Mucosa of rectum (tissue), 2 donors: ENCODE results near the gene ACBD6.
"Not testable (repeated sequence)": the region's sequence is repeated elsewhere in the genome, so short reads cannot be mapped to it uniquely, and the experiment has no call there.

Experiments
- H3K27ac ChIP-seq, 2 donors: one replicate each; pipeline ENCODE4 v1.7.0; 2013; ENCODE audit warnings: inconsistent platforms in 2 of 2, low read depth in 2 of 2, low read length in 2 of 2
- H3K27me3 ChIP-seq, 2 donors: one replicate each; pipeline ENCODE4 v1.7.0; 2013; ENCODE audit warnings: low read length in 2 of 2; ENCODE audit not compliant: control insufficient read depth in 2 of 2, insufficient read depth in 2 of 2
- H3K36me3 ChIP-seq, 2 donors: one replicate each; pipeline ENCODE4 v1.7.0; 2013; ENCODE audit warnings: low read length in 2 of 2; ENCODE audit not compliant: control insufficient read depth in 2 of 2, insufficient read depth in 2 of 2
- H3K4me1 ChIP-seq, 2 donors: one replicate each; pipeline ENCODE4 v1.7.0; 2013; ENCODE audit warnings: low read length in 2 of 2, mild to moderate bottlenecking in 1 of 2; ENCODE audit not compliant: control insufficient read depth in 2 of 2, insufficient read depth in 2 of 2
- H3K4me3 ChIP-seq, 2 donors: one replicate each; pipeline ENCODE4 v1.7.0; 2013; ENCODE audit warnings: low read length in 2 of 2
- H3K9ac ChIP-seq, 2 donors: one replicate each; pipeline ENCODE4 v1.7.0; 2013; ENCODE audit warnings: low read length in 2 of 2, low read depth in 1 of 2, mild to moderate bottlenecking in 1 of 2
- H3K9me3 ChIP-seq, 2 donors: one replicate each; pipeline ENCODE4 v1.7.0; 2013; ENCODE audit warnings: low read length in 2 of 2; ENCODE audit not compliant: control insufficient read depth in 2 of 2
- donor health status: healthy.
- donor health status: Normal muscosa, but diverticular disease.

The ACBD6 gene, protein sequence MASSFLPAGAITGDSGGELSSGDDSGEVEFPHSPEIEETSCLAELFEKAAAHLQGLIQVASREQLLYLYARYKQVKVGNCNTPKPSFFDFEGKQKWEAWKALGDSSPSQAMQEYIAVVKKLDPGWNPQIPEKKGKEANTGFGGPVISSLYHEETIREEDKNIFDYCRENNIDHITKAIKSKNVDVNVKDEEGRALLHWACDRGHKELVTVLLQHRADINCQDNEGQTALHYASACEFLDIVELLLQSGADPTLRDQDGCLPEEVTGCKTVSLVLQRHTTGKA

DNA sequence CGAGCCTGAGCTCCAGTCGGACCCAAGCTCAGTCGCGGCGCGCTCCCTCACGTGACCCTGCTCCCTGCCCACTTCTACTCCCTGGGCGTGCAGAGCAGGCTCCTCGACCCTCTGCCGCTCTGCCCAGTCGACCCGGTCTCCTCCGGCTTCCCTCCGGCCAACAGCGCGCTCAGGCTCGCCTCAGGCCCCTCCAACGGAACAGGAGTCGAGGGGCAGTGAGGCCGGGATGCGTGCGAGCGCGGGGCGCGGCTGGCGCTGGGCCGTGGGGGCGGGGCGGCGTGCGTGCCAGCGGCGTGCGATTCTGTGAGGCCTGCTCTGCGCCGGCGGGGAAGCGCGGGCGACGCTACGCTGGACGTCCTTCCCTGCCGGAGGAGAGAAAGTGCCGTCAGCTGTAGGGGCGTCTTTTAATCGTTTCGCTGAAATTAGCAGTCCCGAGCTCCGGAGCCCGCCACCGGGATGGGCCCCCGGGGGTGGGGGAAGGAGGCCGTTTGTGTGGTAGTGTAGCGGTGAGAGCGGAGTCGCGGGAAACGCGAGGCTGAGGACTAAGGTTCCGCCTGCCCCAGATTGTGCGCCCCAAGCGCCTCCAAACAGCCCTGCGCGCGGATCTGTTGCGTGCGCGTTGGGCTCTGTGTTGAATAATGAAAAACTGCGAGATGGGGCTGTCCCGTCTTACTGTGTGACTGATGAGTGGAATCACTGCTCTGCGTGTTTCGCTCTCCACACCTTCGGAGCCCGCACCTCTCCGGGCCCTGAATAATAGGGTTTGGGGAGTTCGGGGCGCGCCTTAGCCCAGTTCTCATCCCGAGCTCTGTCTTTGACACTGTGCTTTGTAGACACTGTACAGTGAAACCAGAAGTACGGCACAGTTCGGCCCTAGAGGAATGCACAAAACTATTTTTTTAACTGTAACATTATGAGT, at the start of gene ACBD6:
Gene ACBD6, minus strand, starts transcription at position 217 of the 919 bp plus-strand sequence. CDS start 311 bp downstream, outside the sequence.
- Histone ChIP-seq H3K27me3 (no peaks in the 10 kb centered on the region), H3K9ac (peak within 1 kb of the TSS; percentile 89 to 92), H3K4me1 (peaks cover 8 to 15% of the 10 kb centered on the region in 2 donors), H3K36me3 (no peaks in the 10 kb centered on the region), H3K27ac (peak within 1 kb of the TSS; percentile 88 to 94), H3K4me3 (peak within 1 kb of the TSS; percentile 95 to 98), H3K9me3 (no peaks in the 10 kb centered on the region)

DNA sequence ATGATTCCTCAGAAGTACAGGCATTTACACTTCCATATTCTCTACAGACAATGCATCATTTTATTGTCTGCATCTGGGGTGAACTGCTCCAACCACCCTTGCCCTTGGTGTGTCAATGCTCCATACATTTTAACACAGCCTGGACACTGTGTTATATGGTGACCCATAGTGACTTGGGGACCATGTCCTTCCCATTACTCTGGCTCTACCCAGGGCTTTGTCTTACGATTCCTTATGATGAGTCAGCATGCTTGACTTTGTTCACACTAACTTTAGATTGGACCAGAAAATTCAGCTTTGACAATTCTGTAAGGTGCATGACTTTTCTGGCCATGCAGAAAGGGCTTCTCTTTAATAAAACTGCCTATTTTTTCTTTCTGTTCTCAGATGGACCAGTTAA, 49.6 kb upstream of the ACBD6 start:
- H3K27me3 ChIP-seq, result no peaks in the 10 kb centered on the region
- no peak overlapping the region for H3K9ac ChIP-seq
- no peak overlapping the region for H3K4me3 ChIP-seq
- no peaks in the 10 kb centered on the region for H3K9me3 ChIP-seq
- no peaks in the 10 kb centered on the region for H3K36me3 ChIP-seq
- H3K4me1 ChIP-seq, result no peaks in the 10 kb centered on the region
- no peak overlapping the region for H3K27ac ChIP-seq

DNA sequence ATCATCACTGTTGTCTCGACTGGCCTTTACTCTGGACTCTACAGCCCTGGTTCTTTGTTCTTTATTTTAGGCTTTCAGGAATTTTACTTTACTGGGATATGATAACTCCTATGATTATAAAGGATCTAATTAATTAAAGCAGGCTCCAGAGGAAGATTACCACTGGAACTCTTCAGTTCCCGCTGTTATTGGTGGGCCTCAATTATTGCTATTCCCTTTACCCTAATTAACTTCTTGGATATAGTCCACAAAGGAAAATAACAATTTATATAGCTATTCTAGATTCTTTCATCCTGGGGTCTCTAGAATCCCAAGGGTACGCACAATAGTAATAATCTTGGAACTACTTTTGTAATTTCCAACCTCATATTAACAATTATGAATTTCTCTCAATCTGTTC, 47.9 kb upstream of the ACBD6 start:
- H3K27me3 ChIP-seq, result no peaks in the 10 kb centered on the region
- H3K9me3 ChIP-seq, result no peaks in the 10 kb centered on the region
- no peak overlapping the region for H3K4me3 ChIP-seq

DNA sequence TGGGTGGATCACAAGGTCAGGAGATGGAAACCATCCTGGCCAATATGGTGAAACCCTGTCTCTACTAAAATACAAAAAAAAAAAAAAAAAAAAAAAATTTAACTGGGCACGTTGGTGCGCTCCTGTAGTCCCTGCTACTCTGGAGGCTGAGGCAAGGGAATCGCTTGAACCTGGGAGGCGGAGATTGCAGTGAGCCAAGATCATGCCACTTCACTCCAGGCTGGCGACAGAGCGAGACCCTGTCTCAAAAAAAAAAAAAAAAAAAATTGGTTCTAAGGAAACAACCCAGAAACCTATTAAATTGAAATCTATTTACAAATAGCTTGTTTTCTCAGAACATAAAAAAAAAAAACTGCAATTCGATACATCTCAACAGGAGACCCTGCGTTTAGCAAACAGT, 47.4 kb upstream of the ACBD6 start:
- not testable (repeated sequence) for H3K4me3 ChIP-seq, H3K36me3 ChIP-seq, H3K9me3 ChIP-seq, H3K27me3 ChIP-seq, H3K27ac ChIP-seq, H3K9ac ChIP-seq, H3K4me1 ChIP-seq

More for the DNA sequence above, 47.9 kb upstream of the ACBD6 start:
- Histone ChIP-seq H3K9ac (no peak overlapping the region), H3K4me1 (no peaks in the 10 kb centered on the region), H3K36me3 (no peaks in the 10 kb centered on the region), H3K27ac (no peak overlapping the region)

DNA sequence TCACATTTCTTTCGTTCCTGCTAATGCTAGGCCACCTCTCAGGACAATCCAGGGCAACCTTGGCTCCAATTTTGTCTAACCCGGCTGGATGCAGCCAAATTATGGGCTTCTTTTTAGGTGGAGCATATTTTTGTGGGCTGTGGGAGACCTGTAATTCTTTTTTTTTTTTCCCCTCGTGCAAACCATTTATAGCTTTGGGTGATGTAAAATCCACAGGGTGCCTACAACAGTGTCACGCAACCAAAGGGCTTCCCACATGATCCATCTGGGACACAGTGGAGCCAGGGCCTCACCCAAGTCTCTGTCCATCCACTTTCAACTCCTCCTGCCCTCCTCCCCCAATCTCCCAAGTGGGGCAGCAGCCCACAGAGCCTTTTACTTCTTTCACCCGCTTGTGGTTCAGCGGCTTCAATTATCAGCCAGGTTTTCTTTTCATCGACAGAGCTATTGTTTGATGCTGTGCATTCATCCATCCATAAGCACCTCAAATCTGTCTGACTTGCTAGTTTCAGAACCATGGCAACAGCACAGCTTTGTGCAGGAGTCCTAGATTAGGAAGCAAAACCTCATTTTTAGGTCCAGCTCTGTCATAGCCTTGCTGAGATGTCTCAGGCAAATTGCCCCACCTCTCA, 46.4 kb upstream of the ACBD6 start:
- Histone ChIP-seq H3K4me1 (no peaks in the 10 kb centered on the region), H3K36me3 (no peaks in the 10 kb centered on the region), H3K27me3 (no peaks in the 10 kb centered on the region), H3K4me3 (no peak overlapping the region), H3K9me3 (no peaks in the 10 kb centered on the region), H3K9ac (no peak overlapping the region), H3K27ac (no peak overlapping the region)

DNA sequence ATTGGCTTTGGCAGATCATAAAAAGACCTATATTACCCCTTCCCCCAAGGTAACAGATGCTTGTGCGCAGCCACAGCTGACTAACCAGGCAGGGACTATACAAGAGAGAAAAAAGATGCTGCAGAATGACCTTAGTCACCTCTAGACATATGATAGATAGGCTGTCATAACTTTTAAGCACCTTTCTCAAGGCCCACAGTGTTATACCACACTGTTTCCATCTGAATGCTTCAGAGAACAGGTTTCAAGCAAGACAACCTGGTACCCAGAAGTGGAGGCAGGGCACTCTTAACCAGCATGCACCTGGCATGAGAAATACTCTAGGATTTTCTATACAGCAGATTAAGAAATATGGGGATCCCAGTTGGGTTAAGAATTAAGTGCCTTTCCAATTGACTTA, 43.6 kb upstream of the ACBD6 start:
- Histone ChIP-seq H3K36me3 (no peaks in the 10 kb centered on the region), H3K9ac (no peak overlapping the region), H3K27me3 (no peaks in the 10 kb centered on the region), H3K4me3 (no peak overlapping the region), H3K27ac (no peak overlapping the region), H3K9me3 (no peaks in the 10 kb centered on the region), H3K4me1 (no peaks in the 10 kb centered on the region)

DNA sequence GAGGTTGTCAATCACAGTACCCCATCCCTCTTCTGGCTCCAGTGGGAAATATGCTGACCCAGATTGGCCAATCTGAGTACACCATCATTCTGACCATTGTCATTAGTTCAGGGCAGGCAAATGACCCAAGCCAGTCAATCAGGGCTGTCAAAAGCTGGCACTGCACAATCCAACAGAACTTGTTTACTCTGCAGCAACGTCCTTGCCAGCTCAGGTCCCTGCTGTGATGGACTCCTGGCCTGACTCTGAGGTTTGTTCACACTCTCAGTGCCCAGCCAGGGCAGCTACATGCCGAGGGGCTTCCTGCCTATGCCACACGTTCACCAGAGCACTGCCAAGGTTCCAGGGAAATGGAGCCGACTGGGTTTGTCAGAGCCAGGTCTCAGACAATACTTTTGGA, 41.7 kb upstream of the ACBD6 start:
- no peak overlapping the region for H3K27ac ChIP-seq
- no peaks in the 10 kb centered on the region for H3K9me3 ChIP-seq
- H3K27me3 ChIP-seq, result no peaks in the 10 kb centered on the region
- no peaks in the 10 kb centered on the region for H3K36me3 ChIP-seq
- no peak overlapping the region for H3K4me3 ChIP-seq
- no peak overlapping the region for H3K9ac ChIP-seq
- no peaks in the 10 kb centered on the region for H3K4me1 ChIP-seq

DNA sequence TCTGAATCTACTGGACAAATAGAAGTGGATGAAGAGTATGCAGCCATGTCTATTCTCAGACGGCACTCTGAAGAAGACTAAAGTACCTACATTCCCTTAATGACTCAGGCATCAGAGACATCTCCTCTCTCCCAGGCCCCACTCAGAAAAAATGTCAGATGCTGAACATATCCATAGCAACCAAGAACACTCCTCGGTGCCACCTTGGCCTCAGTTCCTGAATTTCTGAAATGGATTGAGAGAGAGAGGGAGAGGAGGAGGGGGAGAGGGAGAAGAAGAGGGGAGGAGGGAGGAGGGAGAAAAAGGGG, 40.4 kb upstream of the ACBD6 start:
- Histone ChIP-seq H3K9me3 (no peaks in the 10 kb centered on the region), H3K4me1 (no peaks in the 10 kb centered on the region), H3K9ac (no peak overlapping the region), H3K27me3 (no peaks in the 10 kb centered on the region), H3K4me3 (no peak overlapping the region), H3K36me3 (no peaks in the 10 kb centered on the region), H3K27ac (no peak overlapping the region)

DNA sequence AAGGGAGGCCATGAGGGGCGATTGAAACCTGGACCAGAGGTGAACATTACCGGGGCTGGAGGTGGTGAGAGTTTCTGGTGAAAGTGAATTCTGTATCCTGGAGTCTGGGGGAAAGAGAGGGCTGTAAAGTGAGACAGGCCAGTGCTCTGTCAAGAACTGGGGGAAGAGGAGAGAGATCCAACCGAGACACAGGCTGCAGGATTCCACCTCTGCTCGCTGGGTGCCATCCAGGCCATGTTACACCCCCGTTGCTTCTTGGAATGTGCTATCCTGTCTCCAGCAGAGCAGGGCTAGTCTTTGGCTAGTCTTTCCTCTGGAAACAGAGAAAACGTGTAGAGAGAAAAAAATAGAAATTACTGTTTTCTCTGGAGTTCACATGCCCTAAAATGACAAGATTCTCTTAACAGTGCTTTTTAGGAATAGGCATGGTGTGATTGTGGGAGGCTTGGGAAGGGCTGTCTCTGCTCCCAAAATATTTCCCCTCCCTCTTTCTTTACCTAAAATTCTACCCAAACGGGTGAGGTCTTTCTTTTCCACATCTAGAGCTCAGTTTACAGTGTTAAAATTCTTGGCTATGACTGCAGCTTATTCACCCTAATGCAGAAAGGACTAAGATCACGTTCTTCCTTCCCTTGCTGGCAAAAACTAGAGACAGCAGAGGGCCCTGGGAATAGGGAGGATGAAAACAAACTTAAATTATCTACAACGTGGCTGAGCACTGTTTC, 39.9 kb upstream of the ACBD6 start:
- no peaks in the 10 kb centered on the region for H3K27me3 ChIP-seq
- no peaks in the 10 kb centered on the region for H3K9me3 ChIP-seq
- no peak overlapping the region for H3K4me3 ChIP-seq
- no peaks in the 10 kb centered on the region for H3K36me3 ChIP-seq
- H3K4me1 ChIP-seq, result no peaks in the 10 kb centered on the region
- no peak overlapping the region for H3K27ac ChIP-seq
- H3K9ac ChIP-seq, result no peak overlapping the region
